DMS79 (cell line): ENCODE results near the gene HLA-DRB1.
"Not testable (repeated sequence)": the region's sequence is repeated elsewhere in the genome, so short reads cannot be mapped to it uniquely, and the experiment has no call there.

ENCODE experiments used
- DNase-seq: peaks from one replicate; lab custom pipeline; 2025; lab: John Stamatoyannopoulos, UW

The HLA-DRB1 gene

DNA sequence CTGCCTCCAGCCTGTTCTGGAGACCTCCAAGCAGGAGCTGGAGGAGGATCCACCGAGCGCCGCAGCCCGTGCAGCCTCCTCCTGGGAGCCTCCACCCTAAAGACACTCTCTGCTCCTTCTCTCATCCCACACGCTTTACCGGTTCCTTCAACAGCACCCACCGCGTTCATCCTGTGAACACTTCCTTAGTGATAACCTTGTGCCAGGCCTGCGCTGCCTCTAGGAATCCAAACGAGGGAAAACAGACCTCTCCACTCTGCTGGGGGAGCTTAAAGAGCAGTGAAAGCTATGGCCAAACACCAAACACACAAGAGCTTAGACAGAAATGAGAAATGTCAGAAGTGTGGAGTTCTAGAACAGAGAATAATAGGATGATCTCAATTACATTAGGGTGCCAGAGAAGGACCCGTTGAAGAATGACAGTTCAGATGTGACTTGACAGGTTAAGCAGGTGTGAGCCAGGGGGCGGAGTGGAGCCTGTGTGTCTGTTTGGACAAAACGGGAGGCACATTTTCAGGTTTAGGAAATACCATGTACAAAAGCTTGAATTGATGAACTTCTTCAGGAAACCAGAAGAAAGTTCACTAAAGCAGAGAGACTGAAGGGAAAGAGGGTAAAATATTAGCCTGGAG, 31.1 kb downstream of the HLA-DRB1 start:
- DNase-seq = no peak

DNA sequence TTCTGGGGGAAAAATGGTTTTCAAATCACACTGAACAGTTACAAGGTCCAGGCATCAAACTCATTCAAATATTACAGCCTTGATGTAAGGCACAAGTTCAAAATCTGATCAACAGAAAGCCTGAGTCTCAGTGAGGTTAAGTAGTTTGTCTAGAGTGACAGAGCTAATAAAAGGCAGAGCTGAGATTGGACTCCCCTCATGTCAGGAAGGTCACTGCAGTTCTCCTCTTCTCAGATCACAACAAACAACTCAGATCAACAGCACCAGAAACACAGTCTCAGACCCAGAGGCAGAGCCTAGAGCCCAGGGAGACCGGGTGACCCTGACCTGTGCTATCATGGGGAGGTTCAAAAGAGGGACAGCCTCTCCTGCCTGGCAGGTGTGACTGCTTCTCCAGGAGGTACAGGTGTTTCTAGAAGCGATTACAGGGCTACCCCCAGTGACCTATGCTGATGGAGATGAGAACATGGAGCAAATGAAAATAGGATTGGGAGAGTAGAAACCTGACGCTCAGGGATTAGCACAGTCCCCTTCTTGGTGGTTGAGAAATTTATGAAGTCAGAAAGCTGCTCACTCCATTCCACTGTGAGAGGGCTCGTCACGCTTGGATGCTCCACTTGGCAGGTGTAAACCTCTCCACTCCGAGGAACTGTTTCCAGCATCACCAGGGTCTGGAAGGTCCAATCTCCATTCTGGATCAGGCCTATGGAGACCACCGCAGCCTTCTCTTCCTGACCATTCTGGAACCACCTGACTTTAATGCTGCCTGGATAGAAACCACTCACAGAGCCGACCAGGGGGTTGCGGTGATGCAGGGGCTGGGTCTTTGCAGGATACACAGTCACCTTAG, 35.3 kb downstream of the HLA-DRB1 start:
- no peak for DNase-seq

DNA sequence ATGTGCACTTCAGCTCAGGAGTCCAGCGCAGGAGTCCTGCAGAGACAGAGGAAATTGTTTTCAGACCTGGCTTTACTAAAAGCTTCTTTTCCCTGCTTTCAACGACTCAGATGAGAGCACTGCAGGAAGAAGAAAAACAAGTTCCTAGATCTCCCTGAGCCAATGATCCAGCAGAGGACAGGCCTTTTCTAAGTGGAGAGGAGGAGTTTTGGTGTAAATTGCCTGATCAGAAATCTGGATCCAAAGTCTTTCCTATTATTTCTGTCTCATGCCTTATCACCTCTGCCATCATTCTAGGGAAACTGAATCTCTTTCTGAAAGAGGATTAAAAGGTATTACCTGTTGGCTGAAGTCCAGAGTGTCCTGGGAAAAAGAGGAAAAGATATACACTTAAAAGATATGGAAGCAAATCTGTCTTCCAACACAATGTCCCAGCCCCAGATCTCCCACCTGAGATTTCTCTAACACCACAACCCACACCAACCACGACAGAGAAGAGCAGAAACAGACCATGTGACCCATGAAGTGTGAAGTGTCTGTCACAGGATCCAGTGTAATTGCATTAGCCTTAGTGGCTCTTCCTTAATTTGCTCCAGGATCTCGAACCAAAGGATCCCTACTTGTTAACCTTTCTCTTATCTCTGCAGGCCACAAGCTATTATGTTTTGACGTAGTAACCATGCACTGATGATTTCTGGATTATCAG, 36.5 kb downstream of the HLA-DRB1 start:
- DNase-seq = no peak

DNA sequence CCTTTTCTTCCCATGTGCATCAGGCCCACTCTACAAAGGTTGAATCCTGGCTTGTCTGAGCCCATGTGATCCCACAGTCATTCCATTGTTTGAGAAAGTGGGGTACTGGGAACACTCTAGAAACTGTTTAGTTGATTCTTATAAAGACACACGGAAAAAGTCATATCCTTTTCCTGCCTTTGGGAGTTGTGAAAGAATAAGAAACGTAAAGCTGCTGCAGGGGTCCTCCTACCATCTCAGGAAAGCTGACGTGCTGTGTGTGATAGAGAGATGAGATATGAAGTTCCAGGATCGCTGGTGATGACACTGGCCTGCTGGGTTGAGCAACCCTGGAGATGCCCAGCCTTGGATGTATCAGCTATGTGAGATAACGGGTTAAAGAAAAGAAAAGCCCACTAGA, 38.2 kb downstream of the HLA-DRB1 start:
- DNase-seq = no peak

DNA sequence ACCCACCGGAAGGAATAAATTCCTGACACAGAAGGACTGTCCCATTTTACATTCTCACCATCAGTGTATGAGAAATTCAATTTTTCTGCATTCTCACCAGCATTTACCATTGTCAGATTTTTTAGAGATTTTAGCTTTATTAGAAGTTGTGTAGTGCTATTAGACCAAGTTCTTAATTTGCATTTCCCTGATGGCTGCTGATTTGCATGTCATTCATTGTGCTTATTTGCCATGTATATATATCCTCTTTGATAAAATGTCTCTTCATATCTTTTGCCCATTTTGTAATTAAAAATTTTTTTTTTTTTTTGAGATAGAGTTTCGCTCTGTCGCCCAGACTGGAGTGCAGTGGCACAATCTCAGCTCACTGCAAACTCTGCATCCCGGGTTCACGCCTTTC, 49.8 kb downstream of the HLA-DRB1 start:
- DNase-seq = no peak

DNA sequence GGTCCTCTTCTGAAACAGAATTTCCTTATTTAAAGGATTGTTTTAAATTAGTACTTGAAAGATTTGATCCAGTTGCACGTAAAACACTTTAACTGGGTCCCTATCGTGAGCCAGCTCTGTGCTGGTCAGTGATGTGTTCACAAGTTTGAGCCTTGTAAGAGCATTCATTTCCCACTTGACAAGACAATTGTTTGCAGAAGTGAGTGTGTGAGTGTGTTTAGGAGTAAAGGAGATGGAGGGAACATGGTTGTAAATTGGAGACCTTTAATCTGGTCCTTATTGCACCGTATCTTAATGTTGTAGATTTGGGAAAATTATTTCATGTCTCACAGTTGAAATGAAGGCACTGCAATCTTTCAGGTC, 59.2 kb downstream of the HLA-DRB1 start:
- DNase-seq = not testable (repeated sequence)

DNA sequence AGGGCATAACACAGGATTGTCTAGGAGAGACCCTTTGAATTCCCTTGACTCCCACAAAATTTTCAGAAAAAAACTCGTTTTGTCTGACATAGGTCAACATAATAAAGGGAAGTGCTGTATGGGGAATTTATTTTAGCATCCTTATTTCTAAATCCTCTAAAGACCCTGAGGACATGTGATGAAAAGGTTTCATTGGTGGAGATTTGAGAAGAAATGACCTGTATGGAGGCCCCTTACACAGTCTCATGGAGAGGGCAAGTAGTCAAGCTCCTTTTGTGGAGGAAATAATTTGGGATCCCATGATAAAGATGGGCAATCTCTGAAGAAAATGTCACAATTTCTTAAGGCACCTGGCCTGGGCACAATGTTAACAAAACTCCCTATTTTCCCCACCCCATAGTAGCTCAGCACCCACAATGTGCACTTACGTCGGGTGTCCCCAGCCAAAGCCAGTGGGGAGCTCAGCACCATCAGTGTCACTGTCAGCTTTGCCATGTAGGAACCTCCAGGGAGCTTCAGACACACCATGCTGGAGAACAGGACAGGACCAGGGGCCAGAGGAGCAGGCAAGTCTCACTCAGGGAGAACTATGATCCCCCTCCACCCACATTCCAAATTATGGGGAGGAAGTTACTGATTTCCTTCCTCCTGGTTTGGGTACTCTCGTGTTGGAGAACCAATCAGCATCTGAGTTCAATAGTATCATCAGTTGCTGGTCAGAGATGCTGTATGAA, 59.8 kb downstream of the HLA-DRB1 start, which contains the start of gene HLA-DRB5:
Gene HLA-DRB5 (minus strand): TSS at position 591 of the 734 bp plus-strand sequence. CDS start 63 bp downstream, at position 528.
- DNase-seq = no peak
